HG03521 (cell line): ENCODE measurements around the gene VDAC1.
A peak's percentile ranks its signal among the peaks of the same experiment; 100 is the strongest.
"Not testable (repeated sequence)": the region's sequence is repeated elsewhere in the genome, so short reads cannot be mapped to it uniquely, and the experiment has no call there.

Experiments used
- ATAC-seq: cut with Tn5 transposase; IDR thresholded peaks from one replicate; pipeline ENCODE4 v1.9.1; 2021; ENCODE audit warnings: mild to moderate bottlenecking, moderate library complexity; ENCODE audit not compliant: unreplicated experiment

The VDAC1 gene

DNA sequence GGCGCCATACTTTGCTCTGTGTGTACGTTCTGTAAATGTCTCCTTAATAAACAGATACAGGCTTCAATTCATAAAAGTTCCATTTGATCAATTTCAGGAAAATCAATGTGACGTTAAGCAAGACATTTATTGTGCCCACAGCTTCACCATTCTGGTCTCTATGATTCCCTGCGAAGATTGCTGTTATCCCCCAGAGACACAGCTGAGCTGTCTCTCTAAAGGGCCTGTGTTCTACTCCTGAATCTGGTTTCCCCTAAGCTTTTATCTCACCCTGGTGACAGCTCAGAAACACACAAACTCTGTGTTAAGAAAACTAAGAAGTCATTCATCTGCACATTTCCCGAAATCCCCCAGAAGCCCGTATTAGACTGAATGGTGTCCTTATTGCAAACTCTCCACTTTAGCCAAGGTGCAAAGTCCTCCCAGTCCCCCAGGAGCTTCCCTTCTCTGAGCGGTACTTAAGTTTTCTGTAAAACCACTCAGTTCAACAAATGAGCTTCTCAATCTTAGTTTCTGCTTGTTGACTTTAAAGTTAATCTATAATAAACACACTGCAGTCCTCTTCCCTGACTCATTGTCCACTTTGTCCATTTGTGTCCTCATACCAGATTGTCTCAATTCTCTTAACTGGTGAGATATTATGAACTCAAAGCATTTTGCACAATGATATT, 35.0 kb downstream of the VDAC1 start:
- ATAC-seq = no peak

DNA sequence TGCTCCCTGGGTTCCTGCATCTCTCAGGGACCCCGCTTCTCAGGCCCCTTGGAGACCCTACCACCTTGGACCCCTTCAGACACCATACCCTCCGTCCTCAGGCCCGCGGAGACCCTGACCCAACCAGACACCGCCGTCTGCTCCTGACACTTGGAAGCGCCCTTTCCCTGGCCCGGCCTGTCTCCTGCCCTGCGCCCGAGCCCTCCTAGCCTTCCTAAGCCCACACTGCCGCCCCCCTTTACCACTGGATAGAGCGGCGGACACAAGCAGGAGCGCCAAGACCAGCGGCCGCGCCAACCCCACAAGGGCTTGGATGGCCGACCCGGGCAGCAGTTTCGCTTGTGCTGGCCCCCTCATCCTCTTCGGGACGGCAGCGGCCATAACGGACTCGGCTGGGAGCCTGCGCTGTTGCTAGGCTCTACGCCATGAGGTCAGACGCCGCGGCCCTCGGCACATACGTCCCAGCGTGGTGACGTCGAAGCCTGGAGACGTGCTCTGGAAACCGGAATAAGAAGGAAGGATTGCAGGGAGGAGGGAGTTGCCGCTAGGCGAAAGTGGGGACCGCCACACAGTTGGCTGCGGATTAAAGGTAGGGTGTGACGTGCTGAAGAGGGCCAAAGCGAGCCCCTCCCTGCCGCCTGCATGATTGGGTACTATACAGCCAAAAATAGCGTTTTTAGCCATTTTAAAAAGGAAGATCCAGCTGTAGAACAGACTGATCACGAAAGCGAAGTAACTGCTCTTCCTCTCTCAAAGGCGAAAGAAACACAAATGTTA, 36.4 kb downstream of the VDAC1 start, which contains the start of gene C5orf15:
Gene C5orf15 (minus strand): TSS at position 422 of the 777 bp plus-strand sequence. CDS start 41 bp downstream, at position 381.
- ATAC-seq = peak; percentile 98

DNA sequence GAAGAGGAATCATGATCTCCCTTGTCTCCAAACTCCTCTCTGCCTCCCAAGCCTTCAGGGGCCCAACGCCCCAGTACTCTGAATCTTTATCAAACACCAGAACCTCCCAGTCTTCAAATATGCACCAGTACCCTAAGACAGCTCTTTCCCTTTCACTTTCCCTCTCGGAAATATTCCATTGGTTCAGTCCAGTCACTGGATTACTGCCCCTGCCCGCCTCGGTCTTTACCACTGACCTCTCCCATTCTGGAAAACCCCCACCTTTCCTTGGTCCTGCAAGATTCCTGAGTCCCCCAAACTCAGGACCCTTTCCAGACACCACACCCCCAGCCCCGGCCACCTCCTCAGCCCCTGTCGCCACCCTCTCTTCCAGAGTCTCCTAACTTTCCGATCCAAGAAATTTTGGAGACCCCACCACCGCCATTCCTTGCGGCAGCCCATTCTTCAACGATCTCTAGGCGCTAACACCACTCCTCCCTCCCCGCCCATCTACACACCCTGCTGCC, 37.0 kb downstream of the VDAC1 start:
- ATAC-seq = no peak

DNA sequence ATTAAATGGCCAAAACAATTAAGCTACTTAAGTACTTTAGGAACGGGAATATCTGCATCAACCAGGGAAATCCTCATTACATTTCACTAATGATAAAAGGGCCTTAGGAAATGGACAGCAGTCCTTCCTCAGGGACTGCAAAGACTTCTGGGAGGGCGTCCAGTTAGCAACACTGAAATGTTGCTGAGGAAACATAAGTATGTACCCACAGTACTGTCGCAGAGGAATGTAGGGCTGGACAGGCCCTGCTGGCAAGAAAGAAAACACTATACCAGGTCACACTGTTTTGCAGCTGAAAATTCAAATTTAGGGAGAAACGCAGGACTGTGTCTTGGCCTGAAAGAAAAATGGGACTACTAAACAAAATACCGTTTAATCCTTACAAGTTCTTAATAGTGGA, 37.7 kb downstream of the VDAC1 start:
- no peak for ATAC-seq

DNA sequence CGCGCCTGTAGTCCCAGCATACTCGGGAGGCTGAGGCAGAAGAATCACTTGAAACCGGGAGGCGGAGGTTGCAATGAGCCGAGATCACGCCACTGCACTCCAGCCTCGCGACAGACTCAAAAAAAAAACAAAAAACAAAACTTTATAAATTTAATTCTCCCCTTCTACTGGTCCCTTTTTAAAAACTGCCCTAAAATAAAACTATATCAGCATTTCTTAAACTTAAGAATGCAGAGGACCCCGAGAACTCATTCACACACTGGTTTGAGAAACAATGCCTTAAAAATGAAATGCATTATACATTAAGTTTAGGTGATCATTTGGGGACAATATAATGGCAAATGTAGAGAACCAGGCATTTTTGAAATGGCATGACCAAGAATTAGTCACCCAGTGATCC, 38.7 kb downstream of the VDAC1 start:
- ATAC-seq = no peak

DNA sequence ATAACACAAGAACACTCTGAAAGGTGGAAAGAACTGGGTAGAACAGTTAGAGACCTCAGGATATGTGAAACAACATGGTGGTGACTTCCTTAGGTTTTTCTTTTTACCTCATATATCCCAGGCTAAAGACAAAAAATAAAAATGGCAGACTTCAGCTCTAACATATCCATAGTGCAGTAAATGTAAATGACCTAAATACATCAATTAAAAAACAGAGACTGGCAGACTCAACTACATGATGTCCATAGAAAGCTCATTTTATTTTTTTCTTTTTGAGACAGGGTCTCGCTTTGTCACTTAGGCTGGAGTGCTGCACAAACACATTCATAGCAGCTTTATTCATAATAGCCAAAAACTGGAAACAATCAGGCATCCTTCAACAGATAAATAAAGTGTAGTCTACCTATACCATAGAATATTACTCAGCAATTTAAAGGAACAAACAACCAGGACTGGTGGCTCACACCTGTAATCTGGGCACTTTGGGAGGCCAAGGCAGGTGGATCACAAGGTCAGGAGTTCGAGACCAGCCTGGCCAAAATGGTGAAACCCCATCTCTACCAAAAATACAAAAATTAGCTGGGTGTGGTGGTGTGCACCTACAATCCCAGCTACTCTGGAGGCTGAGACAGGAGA, 41.2 kb downstream of the VDAC1 start:
- ATAC-seq = no peak

DNA sequence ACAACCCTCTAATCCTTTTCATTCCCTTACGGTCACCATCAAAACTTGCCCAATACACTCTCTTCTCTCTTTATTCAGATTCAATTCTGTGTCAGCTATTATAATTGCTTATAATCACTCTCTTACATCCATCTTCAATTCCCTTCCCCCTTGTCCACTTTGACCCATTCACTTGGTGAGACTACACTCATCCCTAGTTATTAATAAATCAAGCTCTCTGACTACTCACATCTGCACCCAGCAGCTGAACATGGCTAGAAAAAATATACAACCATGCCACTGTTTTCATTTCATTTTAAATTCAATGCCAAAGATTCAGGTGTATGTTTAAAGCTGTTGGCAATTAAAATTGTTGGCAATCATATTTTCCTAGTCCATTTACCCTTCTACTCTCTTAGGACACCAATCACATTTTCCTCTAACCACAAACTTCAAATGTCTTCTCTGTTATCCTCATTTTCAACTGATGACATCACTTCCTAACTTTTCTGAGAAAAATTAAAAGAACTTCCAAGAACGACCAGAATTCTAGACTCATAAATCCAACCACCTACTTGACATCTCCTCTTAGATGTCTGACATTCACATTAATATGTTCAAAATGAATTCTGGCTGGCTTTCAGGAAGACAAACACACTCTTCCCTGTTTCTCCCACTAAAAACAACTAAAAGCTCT, 41.8 kb downstream of the VDAC1 start:
- ATAC-seq = no peak

DNA sequence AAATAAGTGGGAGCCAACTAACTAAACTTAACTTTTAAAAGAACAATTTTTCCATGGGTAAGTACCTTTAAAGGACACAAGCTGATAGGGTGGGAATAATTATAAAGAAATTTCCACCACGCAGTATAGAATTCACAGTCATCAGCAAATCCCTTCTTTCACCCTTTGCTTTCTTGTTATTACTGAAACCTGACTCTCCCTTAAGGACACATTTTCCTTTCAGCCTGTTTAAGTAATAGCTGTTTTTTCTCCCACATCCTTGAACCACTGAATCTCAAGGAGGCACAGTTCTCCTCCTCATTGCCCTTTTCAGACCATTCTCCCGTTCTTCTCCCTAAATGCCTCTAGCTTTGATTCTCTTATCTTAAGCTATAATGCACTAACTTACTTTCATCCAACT, 42.6 kb downstream of the VDAC1 start:
- ATAC-seq = no peak

DNA sequence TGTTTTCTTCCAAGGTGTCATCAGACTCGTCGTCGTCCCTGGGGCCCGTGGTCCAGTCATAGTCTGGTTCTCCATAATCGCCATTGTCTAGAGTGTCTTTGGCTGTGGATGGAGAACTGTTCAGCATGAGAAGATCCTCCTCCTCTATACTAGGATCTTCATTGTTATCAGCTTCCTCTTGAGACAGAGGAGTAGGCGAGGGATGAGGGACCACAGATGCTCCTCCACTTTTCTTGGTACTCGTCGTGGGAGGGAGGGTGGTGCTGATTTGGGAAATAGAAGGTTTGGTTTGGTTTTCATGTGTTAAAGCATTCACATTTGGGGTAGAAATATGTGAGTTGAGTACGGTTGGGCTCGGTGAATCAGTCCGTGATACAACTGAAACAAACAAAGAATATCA, 45.1 kb downstream of the VDAC1 start:
- no peak for ATAC-seq

DNA sequence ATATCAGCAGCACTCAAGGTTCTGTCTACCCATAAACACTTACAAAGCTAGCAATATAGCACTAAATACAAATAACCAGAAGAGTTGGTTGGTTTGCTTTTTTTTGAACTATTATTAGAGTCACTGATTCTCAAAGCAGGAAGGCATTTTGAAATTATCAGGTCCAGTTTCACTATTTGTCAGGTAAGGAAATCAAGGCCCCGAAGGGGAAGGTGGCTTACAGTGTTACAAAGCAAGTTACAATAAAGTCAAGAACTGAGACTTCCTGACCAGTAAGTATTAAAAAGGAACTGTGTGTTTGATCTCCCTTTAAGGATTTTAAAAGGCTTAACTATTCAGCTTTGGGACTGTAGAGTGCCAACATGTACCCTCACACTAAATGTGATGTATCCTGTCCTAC, 47.2 kb downstream of the VDAC1 start:
- peak; percentile 39 for ATAC-seq

DNA sequence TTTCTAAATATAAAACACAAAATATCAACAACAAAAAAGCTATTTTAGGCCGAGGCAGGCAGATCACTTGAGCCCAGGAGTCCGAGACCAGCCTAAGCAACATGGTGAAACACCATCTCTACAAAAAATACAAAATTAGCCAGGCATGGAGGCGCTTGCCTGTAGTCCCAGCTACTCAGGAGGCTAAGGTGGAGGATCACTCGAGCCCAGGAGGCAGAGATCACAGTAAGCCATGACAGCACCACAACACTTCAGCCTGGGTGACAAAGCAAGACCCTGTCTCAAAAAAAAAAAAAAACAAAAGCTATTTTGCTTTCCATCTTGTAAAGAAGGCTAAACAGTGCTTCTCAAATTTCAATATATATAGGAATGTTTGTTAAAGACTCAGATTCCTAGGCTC, 47.7 kb downstream of the VDAC1 start:
- ATAC-seq = no peak

DNA sequence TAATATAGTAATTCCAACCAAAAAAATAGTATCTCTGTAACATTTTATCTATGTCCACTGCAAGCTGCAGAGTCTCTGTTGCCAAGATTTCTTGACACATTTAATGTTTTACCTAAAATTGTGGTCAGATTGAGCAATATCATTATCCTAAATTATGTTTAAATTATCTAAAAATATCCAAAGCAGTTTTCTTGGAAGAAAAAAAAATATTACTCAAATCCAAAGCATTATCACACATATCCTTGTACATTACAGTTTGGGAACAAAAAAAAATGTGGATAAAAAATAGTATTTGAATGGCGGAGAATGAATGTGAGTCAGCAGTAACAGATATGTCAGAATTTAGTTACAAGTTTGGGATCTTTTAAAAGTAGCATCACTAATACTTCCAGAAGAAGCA, 48.6 kb downstream of the VDAC1 start:
- ATAC-seq = not testable (repeated sequence)

DNA sequence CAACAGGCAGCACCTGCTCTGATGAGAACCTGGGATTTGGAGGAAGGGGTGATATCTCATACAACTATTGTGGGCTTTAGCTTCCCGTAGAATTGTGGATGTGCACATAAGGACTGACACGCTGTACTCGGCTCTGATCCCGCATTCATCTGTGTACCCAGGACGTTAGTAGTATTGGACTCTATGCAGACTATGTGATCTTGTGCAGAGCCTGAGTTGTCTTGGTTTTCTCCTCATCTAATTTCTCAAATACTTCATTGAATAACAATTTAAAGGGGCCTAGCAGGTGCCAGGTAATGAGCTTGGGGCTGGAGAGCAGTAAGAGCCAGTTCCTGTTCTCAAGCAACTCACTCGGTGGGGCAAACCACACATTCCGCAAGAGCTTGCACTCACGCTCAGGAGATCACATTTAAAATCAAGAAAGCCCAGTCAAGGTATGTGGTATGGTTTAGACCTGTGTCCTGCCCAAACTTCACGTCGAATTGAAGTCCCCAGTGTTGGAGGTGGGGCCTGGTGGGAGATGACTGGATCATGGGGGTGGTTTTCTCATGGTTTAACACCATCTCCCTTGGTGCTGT, 51.1 kb downstream of the VDAC1 start:
- ATAC-seq = no peak

DNA sequence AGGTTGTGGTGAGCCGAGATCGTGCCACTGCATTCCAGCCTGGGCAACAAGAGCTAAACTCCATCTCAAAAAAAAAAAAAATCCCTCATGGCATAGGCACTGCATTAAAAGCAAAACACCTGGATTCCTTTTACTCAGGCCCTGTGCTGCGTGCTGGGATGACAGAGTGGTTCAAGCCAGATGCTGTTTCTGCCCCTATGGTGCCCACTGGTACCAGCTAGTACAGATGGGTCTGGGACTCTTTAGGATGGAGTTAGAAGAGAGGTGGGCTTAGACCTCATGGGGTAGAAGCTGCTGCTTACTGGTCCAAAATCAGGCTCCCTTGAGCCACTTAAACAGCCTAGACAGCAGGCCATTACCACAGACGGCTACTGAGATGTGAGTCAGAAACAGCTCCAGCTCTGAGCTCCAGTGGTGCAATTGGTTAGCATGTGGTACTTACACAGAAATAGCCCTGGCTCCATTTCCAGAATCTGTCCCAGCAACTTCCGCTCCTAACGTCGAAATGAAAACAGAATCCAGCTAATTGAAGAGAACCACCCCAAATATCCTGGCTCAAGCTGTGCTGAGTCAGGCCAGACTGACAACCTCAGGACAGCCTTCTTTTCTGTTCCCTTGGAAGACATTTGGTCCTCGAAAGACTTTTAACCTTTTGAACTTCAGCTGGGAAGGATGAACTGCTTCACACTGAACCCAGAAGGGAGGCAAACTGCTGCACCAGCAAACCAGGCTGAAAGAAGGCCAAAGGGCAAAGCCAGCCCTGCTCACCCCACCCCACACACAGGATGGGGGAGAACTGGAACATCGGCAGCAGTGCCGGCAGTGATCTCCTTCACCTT, 51.8 kb downstream of the VDAC1 start:
- ATAC-seq = no peak

DNA sequence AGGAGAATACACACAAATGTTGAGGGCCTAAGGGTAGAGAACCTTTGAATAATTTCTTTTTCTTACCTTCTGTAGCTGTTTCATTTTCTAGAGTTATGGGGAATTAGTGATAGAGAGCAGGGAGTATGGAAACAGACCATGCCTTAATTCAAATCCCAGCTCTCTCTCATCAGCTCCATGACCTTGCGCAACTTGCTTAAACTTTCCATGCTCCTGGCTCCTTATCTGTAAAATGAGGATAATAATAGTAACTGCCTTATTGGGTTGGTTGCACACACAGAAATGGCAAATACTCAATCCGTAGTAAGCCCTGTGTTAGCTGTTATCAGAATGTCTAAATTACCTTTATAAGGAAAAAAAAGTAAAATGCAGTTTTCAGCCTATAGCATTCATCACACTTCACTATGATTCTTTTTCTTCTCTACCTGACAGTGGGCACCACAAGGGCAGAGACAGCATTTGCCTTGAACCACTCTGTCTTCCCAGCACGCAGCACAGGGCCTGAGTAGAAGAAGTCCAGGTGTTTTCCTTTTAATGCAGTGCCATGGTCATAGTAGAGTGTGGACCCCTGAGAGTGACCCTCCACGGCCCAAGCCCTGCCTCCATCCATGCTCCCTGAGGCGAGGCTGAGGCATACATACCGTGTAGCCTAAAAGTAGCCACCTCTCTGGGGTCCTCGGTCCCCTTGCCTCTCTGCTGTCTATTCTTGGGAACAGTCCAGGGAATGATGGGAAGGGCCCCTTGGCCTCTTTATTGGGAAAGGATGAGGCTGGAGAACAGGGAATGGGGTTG, 53.8 kb downstream of the VDAC1 start:
- ATAC-seq = no peak

DNA sequence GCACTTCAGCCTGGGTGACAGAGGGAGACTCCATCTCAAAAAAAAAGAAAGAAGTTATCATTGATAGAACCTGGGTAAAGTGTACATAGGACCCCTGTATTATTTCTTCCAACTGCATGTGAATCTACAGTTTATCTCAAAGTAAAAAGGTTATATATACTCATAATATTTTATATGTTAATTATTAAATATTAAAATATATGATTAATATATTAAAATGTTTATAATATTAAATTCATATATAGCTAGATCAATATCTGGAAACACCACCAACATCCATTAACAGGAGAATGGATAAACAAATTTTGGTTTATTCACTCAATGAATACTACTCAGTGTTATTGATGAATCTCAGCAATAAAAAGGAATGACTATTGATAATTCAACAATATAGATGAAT, 56.1 kb downstream of the VDAC1 start:
- no peak for ATAC-seq

DNA sequence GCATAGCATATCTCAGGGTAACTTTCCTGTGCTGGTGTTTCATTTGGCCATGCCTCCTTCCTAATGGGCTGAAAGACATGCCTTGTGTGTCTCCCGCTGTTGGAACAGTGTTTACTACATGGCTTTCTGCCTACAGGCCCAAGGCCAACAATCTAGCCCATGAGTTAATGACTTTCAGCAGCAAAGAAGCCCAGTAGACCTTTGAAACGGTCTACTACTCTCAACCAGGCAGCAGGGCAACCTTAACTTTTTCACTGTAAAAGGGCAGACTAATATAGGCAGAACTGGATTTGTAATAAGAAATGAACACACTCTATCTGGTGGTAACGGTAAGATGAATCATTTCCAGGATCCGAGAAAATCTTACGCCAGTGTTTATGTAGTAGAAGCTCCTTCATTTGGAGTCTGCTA, 57.3 kb downstream of the VDAC1 start:
- no peak for ATAC-seq

DNA sequence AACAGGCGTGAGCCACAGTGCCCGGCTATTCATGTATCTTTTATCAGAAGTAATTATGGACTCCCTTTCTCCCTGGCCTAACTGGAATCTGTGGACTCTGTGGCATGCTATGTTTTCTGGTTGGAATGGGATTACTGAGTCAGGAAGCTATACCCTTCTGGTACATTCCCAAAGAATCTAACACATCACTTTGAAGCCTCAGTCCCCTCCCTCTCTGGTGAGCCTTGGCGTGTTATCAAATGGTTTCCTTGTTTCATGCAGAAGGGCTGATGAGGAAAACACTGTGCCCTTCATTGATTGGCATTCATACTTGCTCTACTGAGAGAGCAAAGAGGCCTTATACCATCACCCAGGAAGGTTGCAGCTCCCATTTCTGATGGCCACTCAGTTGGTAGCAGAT, 59.2 kb downstream of the VDAC1 start:
- no peak for ATAC-seq
